ENCODE results near the gene PHLDB2. TPM values are rescaled to one million over a fixed set of nuclear protein-coding genes. Genes with fewer than 3 reads are reported as not detected.

The PHLDB2 gene
- polyA plus RNA-seq, 1 donor (not counting 4 experiments of a cell fraction or from before 2014, with no cell fraction given): 150 TPM

DNA sequence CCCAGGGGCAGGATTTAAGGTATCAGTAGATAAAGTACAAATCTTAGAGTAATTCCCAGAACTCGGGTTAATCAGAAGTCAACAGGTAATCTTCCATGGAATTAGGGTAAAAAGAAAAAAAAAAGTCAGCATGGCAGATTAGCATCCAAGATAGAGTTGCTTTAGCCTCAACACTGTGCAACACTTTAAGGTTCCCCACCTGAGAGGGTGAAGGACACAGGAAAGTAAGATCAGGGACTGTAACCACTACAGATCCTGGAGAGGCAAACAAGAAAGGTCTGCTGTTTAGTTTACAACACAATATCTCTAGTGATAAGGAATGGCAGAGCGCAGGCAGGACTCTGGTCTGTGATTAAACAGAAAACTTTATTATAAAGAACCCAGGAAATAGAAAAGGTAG lies 4.1 kb upstream of the PHLDB2 start:
- TF ChIP-seq, protein P1, sequence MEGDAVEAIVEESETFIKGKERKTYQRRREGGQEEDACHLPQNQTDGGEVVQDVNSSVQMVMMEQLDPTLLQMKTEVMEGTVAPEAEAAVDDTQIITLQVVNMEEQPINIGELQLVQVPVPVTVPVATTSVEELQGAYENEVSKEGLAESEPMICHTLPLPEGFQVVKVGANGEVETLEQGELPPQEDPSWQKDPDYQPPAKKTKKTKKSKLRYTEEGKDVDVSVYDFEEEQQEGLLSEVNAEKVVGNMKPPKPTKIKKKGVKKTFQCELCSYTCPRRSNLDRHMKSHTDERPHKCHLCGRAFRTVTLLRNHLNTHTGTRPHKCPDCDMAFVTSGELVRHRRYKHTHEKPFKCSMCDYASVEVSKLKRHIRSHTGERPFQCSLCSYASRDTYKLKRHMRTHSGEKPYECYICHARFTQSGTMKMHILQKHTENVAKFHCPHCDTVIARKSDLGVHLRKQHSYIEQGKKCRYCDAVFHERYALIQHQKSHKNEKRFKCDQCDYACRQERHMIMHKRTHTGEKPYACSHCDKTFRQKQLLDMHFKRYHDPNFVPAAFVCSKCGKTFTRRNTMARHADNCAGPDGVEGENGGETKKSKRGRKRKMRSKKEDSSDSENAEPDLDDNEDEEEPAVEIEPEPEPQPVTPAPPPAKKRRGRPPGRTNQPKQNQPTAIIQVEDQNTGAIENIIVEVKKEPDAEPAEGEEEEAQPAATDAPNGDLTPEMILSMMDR (optimal IDR thresholded peaks at IDR 0.05 in 1 of 3, IDR thresholded peaks at IDR 0.05 in 1 of 3, conservative IDR thresholded peaks at IDR 0.05 in 1 of 3; ENCODE audit: extremely low read depth in 1 of 3, insufficient read depth in 2 of 3, low read length in 3 of 3): no peak
- TF ChIP-seq EZH2 (IDR thresholded peaks at IDR 0.05; ENCODE audit: low read length): no peak
- Histone ChIP-seq H3K9ac (ENCODE audit: control insufficient read depth, extremely low read depth, insufficient read depth, low read length) (no peak overlapping the region), H3K4me2 (ENCODE audit: control insufficient read depth, extremely low read depth, insufficient read depth, low read depth, low read length) (no peak overlapping the region), H3K4me3 (ENCODE audit: control insufficient read depth in 2 of 3, extremely low read depth in 1 of 3, insufficient read depth in 2 of 3, low read depth in 1 of 3, low read length in 3 of 3) (no peak overlapping the region), H3K4me1 (ENCODE audit: control insufficient read depth, extremely low read depth, insufficient read depth, low read length) (peaks cover 22% of the 10 kb centered on the region), H3K9me1 (ENCODE audit: control insufficient read depth, extremely low read depth, insufficient read depth, low read length) (no peaks in the 10 kb centered on the region), H3K9me3 (ENCODE audit: control insufficient read depth, low read depth, low read length) (no peaks in the 10 kb centered on the region), H3K79me2 (ENCODE audit: control insufficient read depth, insufficient read depth, low read length) (peaks cover 14% of the 10 kb centered on the region), H3K27ac (ENCODE audit: control insufficient read depth, insufficient read depth, low read length) (no peak overlapping the region), H3K36me3 (ENCODE audit: control insufficient read depth in 2 of 2, extremely low read depth in 1 of 2, insufficient read depth in 2 of 2, low read length in 2 of 2) (no peaks in the 10 kb centered on the region), H2AFZ (ENCODE audit: control insufficient read depth, low read length) (no peak overlapping the region), H4K20me1 (ENCODE audit: control insufficient read depth, extremely low read depth, insufficient read depth, low read length) (no peaks in the 10 kb centered on the region), H3K27me3 (ENCODE audit: control insufficient read depth, extremely low read depth, insufficient read depth, low read length) (no peaks in the 10 kb centered on the region)
- FAIRE-seq (no peak), DNase-seq (ENCODE audit: low read depth, low spot score) (no peak)
- dilution Hi-C loops (cut with MboI; ENCODE audit: extremely low pct_ligation_motif_present, low sequenced_read_pairs): no loop called here

DNA sequence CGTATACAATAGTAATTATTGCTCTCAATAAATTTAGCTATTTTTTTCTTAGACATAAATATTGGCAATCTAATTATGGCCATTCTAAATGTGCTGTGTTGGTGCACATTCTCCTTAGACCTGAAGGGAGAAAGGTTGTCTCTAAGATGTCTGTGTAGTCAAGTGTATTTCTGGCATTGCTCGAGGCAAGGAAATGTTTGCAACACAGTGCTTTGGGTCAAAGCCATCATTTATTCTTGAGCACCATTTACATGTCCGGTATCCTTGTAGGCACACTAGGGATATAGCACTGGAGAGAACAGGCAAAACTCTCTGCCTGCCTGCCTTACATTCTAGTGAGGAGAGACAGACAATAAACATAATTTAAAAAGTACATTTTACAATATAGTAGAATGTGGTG lies 2.6 kb upstream of the PHLDB2 start:
- no peaks in the 10 kb centered on the region for H3K9me1 ChIP-seq (ENCODE audit: control insufficient read depth, extremely low read depth, insufficient read depth, low read length)
- H3K36me3 ChIP-seq (ENCODE audit: control insufficient read depth in 2 of 2, extremely low read depth in 1 of 2, insufficient read depth in 2 of 2, low read length in 2 of 2): peaks cover 0 to 5% of the 10 kb centered on the region in 2 experiments
- H3K9ac ChIP-seq (ENCODE audit: control insufficient read depth, extremely low read depth, insufficient read depth, low read length): no peak overlapping the region
- no peaks in the 10 kb centered on the region for H3K9me3 ChIP-seq (ENCODE audit: control insufficient read depth, low read depth, low read length)
- no peaks in the 10 kb centered on the region for H3K27me3 ChIP-seq (ENCODE audit: control insufficient read depth, extremely low read depth, insufficient read depth, low read length)
- TF ChIP-seq EZH2 (IDR thresholded peaks at IDR 0.05; ENCODE audit: low read length): no peak
- TF ChIP-seq, protein P1 (optimal IDR thresholded peaks at IDR 0.05 in 1 of 3, IDR thresholded peaks at IDR 0.05 in 1 of 3, conservative IDR thresholded peaks at IDR 0.05 in 1 of 3; ENCODE audit: extremely low read depth in 1 of 3, insufficient read depth in 2 of 3, low read length in 3 of 3): no peak
- no peak overlapping the region for H3K27ac ChIP-seq (ENCODE audit: control insufficient read depth, insufficient read depth, low read length)
- H3K4me3 ChIP-seq (ENCODE audit: control insufficient read depth in 2 of 3, extremely low read depth in 1 of 3, insufficient read depth in 2 of 3, low read depth in 1 of 3, low read length in 3 of 3): no peak overlapping the region
- H3K79me2 ChIP-seq (ENCODE audit: control insufficient read depth, insufficient read depth, low read length): peaks cover 29% of the 10 kb centered on the region
- H2AFZ ChIP-seq (ENCODE audit: control insufficient read depth, low read length): no peak overlapping the region
- DNase-seq (ENCODE audit: low read depth, low spot score) (no peak), FAIRE-seq (no peak)
- H3K4me1 ChIP-seq (ENCODE audit: control insufficient read depth, extremely low read depth, insufficient read depth, low read length): peaks cover 21% of the 10 kb centered on the region
- no peak overlapping the region for H3K4me2 ChIP-seq (ENCODE audit: control insufficient read depth, extremely low read depth, insufficient read depth, low read depth, low read length)
- dilution Hi-C loops (cut with MboI; ENCODE audit: extremely low pct_ligation_motif_present, low sequenced_read_pairs): no loop called here
- H4K20me1 ChIP-seq (ENCODE audit: control insufficient read depth, extremely low read depth, insufficient read depth, low read length): peaks cover 4% of the 10 kb centered on the region

All from keratinocyte (primary cell).